DMS 273 (cell line): ENCODE results near the gene HMX1.
A peak's percentile ranks its signal among the peaks of the same experiment; 100 is the strongest.

ENCODE experiments used
- DNase-seq: peaks from one replicate; lab custom pipeline; 2025; ENCODE audit not compliant: unreplicated experiment; lab: John Stamatoyannopoulos, UW

Gene HMX1

DNA sequence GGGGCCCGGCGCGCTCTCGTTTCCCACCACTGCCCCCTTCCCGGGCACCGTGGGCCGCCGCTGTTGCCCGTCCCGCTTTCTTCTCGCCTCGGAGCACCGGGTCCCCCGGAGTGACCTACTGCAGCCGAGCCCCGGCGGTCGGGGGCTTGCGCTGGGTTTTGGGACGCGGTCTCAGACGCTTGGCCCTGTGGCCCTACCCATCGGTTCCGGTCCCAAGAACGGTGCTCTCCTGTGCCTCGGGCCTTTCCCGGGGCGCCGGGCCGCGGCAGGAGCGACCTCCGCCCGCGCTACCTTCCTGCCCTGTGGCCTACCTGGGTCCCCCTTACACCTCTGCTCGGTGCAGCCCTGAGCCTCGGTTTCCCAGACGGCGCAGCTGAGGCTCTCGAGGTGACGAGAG, 21.6 kb upstream of the HMX1 start:
- no peak for DNase-seq

DNA sequence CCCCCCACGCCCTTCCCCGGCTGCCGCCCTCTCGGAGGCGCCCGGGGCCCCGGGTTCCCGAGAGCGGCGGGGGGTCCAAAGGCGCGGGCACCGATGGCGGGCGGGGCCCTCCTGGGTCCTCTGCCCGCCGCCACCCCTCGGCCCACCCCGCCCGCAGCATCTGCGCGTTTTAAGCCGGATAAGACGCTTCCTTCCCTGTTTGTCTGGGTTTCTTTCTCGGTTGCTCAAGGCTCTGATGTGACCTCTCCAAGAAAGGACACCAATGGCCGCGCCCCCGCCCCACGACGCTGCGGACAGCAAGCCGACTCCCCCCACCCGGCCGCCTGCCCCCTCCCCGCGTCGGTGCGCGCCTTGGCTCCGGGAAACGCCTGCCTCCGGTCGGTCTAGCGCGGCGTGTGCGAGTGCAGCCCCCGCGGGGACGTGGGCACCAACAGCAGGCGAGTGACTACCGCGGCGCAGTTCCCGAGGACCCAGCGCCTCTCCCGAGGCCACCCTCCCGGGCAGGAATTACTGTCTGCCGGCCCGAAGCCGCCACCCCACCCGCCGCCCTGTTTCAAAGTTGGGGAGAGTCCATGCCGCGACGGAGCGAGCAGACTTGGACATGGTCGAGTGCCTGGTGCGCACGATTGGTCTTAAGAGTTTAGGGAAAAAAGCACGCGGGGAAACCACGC, 21.1 kb upstream of the HMX1 start:
- DNase-seq, result peak; percentile 42

DNA sequence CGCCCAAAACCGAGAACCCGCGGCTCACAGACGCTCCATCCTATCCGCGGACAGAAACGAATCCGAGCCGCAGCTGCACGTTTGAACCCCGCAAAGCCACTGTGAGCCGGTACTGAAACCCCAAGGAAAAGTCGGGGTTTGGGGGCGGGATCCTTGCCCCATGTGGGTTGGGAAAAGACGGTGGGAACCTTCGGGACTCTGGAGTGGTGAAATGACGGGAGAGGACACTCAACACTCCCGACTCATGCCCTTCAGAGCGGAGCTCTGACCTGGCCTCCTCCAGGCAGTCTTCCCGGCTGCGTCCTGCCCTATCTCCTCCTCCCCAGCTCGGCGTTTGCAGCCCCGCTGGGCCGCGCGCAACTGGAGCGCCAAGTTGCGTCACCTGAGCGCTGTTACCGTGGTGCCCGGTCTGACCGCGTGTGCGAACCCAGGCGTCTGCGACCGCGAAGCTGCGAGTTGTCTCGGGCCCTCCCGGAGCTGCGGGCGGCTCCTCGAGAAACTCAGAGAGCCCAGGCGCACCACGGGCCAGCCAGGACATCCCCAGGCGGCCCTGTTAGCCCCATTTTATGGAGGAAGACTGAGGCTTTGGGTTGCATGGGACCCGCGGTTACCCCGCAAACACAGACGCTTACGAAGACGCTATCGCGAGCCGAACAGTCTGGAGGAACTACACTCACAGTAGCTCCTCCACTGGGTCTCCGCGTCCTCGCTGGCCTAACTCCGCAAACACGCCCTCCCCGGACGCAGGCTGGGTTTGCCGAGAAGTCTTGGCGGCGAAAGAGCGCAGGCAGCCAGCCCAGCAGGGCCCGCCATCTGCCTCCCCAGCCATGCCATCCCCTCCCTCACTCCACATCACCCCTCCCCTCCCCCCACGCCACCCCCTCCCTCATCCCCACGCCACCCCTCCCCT, 20.3 kb upstream of the HMX1 start:
- DNase-seq, result peak; percentile 52

DNA sequence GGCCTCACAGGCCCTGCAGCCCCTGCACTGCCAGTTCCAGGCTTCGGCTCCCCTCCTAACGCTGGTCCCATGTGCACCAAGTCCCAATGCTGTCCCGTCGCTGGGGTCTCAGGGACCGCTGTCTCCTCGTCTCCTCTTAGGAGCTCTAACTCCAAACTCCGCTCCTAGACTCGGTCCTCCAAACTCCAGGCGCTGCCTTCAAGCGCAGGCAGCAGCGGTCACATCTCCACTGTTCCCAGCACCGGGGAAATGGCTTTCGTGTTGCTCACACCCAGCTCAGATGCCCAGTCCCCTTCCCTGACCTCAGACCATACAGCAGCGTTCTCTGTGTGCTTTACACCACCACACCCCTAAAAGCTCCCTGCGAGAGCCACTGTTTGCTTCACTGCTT, 19.6 kb upstream of the HMX1 start:
- no peak for DNase-seq

DNA sequence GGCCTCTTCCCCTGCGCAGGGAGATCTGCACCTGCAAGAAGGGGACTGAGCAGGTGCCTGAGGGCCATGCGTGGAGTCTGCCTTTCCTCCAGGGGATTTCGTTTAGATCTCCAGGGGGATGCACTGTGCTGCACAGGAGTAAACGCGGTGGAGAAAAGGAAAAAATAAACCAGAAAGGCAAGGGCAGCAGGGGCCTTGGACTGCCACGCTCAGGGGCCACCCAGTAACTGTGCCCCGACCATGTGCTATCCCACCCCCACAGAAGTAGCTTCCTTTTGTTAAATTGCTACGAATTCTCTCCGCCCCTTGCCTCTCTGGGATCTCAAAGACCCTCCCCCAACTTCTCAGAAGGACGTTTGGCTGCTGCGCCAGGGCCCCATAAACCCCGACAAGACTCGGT, 17.2 kb upstream of the HMX1 start:
- DNase-seq, result no peak

DNA sequence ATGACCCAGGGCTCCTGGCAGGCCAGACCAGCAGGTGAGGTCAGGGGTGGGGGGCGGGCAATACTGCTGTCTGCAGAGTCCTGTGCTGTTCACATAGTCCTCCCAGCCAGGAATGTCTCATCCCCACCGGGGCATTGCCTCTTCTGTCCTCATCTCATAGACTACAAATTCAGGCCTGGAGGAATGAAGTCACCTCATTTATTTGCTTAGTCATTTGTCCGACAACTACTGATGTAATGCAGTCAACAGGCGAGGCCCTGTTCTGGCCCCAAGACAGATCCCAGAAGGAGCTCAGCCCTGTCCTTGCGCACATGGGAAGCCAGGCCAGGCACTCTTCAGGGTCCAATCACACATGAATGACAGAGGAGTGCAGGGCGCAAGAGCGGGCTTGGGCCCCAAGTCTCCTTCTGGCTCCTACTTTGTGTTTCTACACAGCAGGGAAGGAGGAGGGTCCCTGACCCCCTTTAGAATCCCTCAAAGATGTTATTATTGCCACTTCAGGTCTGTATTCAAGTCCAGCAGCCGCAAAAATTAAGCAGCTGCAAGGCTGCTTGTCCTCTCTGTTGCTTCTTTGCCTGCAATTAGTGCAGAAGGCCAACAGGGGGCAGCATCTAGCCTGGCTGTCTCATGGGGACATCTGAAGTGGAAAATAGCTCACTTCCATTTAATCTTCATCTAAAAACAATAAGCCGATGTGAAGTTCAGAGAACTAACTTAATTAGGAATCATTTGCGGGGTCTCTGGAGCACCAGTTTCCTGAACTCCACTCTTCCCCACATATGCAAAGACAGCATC, 15.2 kb upstream of the HMX1 start:
- peak; percentile 28 for DNase-seq

DNA sequence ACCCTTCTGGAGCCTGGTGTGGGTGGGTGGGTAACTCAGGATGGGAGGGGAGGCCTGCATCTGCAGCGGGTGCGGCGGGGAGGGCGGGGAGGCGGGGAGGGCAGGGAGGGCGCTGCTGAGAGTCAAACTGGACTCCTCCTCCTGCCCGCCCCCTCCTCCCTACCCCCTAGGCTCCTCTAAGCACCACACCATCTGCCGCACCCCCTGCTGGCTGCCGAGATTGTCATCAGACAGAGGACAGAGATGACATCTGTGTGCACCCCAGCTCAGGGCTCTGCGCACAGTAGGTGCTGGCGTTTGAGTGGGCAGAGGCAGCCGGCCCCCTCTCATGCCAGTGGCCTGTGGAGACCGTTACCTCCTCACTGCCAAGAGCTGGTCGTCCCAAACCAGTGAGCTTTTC, 10.6 kb upstream of the HMX1 start:
- DNase-seq, result peak; percentile 41

DNA sequence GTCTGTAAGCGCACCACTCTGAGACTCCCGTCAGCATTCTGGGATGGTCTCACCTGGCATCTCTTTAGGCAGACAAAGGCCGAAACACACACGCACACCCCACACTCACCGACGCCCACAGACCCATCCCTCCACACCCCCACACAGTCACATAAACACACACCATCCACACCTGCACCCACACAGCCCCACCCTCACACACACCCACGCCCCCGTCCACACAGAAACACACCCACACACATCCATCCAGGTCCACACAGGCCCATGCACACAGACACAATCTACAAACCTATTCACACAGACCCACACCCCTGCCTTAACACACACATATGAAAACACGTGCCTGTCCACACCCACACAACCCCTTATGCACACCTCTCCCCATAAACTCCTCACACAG, 9.2 kb upstream of the HMX1 start:
- no peak for DNase-seq

DNA sequence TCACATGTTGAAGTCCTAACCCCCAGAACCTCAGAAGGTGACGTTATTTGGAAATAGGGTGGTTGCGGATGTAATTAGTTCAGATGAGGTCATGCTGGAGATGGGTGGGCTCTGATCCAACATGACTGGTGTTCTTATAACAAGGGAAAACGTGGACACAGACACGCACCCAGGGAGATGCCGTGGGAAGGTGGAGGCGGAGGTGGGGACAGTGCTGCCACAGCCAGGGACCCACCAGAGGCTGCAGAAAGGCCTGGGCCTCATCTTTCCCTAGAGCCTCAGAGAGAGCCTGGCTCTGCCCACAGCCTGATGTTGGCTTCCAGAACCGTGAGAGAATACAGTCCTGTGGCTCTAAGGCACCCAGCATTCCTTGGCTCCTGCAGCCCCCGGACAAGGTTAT, 7.9 kb upstream of the HMX1 start:
- DNase-seq, result no peak

DNA sequence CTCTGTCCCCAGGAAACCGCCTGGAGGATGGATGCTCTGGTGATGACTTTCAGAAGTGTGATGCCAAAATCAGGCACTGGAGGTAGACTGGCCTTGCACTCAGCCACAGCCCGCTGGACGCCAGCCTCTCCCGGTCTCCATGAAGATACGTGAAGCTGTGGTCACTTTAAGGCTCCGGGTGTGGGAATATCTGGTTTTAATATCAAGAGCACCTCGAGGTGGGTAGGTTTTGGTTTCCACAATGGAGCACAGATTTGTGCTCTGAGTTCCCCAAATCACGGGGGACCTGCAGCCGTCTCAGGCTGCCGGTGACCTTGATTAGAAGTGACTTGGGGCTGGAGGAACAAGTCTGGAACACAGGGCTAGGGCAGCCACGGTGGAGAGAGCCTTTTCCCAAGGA, 6.8 kb upstream of the HMX1 start:
- DNase-seq, result no peak

DNA sequence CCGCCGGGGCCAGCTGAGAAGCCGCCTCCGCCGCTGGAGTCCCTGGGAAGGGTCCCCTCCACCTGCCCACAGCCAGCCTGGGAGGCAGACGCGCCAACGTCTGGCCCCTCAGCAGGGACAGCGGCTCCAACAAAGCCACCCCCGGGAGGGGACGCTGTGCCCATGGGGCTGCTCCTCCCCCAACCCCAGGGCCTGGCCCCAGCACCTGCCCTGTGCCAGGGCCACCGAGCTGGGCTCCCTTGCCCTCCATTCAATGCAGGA, 6.1 kb upstream of the HMX1 start:
- DNase-seq, result no peak

DNA sequence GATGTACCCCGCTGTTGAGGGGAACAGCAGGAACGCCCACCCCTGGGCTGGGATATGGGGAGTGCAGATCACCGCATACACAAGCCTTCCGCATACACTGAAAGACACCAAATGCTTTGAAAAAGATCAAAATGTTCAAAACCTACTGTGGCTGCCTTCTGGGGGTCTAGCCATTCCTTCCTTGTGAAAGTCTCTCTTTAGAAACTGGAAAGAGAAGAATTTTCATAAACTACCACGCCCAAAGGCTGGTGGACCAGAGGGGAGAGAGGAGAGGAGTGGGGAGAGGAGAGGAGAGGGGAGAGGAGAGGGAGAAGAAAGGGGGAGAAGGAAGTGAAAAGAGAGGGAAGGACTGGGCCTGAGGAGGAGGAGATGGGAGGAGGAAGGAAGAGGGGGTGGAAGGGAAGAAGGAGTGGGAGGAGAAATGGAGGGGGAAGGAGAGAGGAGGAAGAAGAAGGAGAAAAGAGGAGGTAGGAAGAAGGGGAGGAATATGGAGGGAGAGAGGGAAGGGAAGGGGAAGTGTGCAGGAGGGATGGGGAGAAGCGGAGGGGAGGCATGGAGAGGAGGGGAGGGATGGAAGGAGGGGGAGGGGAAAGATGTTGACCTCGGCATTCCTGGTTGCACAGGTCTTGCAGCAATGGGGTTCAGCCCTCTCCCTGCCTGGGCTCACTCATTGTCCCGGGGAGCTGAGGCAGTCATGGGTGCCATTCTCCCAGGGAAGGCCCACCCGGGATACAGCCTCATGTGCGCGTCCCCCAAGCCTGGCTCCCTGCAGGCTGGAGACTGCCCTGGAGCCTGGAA, 5.5 kb upstream of the HMX1 start:
- no peak for DNase-seq

DNA sequence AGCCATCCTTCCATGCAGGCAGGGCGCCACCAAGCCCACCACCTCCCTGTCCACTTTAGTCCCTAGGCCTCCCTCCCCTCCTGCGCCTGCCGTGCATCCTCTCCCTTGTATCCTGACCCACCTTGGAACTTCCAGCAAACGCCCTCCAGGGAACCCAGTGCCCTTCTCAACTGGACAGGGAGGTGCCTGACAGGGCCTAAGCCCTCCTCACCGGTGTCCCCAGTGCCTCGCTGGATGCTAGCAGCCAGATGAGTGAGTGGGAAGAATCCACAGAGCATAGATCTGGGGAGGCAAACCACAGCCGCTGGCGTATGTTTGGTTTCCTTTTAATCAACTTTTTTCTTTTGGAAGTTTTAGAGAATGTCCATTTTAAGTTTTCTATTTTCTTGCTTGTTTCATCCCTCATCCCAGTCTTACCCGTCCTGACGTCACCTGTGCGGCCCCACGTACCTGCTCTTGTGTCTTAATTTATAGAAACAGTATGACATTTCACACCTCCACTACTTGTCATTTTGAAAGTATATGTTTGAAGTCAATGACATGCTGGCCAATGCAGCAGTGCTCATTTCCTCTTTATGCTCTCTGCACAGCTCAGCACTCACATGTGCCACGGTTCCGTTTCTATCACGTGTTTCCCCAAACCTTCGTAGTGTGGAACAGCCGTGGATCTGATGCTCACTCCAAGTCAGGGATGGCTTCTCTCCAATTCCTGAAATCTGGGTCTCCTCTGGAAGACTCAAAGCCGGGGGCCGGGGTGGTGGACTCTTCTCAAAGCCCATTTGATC, 3.4 kb upstream of the HMX1 start:
- DNase-seq, result no peak

DNA sequence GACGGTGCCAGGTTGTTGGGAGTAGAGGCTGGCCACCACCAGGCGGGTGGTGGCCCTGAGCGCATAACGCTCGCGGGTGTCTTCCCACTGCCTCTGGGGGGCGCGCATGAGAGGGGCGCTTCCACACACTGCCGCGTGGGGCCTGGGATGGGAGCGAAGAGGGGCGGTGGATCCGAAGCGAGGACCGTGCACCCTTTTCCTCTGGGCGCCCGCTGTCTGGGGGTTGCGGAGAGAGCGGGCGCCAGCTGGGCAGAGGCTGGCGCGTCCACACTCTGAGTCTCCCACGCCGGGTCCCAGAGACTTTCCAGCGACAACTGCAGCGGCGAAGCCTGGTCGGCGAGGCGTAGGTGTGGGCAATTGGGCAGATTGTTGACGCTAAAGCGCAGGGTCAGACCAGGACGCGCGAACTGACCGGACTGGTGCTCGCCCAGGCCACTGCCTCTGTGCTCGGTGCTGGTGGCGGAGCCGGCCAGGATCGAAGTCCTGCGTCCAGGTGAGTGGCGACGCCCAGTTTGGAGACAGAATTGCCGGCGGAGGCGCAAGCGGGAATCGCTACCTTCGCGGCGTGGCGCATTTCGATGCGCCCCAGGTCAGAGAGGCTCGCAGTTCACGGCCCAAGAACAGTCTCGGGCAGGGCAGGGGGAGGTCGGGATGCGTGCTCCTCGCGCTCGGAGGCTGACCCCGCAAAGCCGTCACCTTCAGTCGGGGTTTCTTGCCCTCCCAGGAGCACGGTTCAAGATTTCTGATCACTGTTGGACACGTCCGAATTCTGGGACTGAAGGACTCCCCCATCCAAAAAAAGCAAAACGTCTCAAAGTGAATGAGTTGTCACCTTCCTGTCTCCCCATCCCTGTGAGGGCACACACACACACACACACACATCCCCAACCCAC, 2.6 kb upstream of the HMX1 start:
- DNase-seq, result no peak

DNA sequence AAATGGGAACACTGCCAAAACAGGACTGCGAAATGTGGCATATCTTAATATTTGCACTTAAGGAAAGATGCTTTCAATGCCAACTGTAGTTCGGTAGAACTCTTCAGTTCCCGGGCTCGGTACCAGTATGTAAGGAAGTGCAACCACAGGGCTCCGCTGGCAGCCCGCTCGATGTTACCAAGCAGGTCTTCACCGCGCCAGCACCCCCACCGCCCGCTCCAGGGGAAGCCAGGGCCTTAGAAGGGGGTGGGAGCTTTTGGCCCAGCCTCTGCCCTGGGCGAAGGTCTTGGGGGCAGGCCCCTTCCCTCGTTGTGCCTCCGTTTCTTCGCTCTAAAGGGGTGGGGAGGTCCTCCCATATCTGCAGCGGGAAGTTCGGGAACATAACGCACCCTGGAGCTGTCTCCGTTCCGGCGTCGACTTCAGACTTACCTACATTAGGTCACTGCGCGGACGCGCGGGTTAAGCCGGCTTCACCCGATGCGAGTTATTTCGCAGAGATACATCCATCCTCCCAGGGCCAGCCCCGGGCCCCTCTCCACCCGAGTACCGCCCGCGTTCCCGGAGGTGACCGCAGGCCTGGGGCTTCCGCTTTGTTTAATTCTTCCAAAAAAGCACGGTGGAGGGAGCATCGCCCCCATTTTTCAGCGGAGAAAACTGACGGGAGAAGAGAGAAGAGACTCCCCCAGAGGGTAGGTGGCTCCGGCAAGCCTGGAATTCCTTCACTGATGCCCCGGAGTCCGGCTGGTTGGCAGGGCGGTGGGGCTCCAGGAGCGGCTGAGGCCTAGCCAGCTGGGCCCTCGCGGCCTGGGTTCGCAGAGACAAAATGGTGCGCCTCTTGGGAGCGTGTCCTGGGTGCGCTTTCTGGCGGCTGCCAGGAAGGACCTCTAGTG, 1.0 kb upstream of the HMX1 start:
- DNase-seq, result no peak

DNA sequence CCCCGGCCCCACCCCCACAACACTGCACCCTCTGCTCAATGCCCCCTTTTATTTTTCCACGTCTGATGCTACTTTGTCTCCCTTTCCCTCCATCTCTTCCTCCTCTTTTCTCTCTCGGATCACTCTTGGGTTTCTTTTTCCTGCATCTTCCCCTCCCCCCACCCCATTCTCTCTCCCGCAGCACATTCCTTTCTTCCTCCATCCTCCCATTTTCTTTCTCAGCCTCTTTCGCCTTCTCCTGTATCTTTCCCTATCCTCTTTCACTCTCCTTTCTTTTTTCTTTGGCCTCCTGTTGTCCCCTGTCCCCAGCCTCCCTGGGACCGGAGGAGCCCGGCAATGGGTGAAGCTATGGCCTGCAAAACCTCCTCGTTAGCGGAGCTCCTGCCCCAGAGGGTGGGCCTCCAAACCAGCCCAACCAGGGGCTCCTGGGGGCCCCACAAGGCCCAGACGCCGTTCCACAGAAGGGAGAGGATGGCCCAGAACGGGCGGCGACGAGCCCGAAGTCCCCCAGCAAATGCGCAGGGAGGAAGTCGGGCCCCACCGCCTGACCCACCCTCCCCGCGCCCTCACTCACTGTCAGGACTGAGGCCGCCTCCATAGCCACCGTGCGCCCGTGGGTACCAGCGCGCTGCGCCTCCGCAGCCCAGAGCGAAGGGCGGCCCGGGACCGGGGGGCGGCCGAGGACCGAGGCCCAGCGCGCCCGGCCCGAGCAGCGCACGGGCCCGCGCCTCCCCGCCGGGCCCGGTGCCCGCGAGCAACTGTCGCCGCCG, 807 bp downstream of the HMX1 start:
- DNase-seq, result peak; percentile 50

DNA sequence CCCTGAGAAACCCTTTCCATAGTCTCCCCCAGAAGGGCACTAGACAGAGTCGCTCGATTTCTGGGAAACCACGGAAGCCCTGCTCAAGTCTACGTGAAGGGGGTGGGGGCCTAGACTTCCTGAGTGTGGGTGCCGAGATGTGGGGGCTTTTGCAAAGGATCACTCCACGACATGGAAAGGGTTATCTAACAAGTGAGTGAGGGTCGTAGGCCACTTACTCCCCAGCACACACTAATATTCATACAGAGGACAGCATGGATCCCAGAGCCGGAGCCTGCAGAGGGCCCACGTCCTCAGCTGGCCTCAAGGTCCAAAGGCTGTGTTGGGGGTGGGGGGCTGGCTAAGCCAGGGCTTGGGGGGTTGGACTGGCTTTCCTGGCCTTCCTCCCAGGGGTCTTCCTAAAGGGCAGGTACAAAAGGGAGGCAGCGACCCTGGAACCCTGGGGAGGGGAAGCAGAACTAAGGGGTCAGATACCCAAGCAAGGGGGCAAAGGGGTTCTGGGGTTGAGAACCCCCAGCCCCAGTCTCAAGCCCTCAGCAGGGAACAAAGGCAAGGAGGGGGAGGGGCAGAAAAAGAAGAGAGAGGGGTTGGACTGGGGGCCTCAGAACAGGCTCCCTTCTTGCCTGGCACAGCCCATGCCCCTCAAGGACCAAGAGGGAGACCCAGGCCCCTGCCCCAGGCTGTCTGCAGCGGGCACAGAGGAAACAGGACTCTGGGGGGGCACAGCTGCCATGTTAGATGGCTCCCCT, 1.6 kb downstream of the HMX1 start:
- DNase-seq, result no peak
